GM21528 (cell line): ENCODE measurements around the gene KLF11.
"Not testable (repeated sequence)": the region's sequence is repeated elsewhere in the genome, so short reads cannot be mapped to it uniquely, and the experiment has no call there.

Experiments
- ATAC-seq: cut with Tn5 transposase; IDR thresholded peaks from one replicate; pipeline ENCODE4 v1.9.1; 2021; ENCODE audit warnings: mild to moderate bottlenecking, moderate library complexity; ENCODE audit not compliant: unreplicated experiment, low FRiP score

Gene KLF11

DNA sequence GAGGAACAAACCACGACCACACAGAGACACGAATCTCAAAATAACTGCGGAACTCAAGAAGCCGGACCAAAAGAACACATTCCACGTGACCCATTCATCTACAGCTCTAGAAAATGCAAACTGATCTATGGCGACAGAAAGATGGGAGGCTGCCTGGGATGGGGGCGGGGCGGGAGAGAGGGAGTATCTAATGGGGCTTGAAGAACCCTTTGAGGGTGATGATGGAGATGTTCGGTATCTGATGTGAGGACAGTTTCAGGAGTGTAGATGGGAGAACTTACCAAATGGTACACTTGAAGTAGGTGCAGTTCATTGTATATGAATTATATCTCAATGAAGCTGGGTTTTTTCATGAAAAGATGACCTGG, 34.6 kb upstream of the KLF11 start:
- ATAC-seq = no peak

DNA sequence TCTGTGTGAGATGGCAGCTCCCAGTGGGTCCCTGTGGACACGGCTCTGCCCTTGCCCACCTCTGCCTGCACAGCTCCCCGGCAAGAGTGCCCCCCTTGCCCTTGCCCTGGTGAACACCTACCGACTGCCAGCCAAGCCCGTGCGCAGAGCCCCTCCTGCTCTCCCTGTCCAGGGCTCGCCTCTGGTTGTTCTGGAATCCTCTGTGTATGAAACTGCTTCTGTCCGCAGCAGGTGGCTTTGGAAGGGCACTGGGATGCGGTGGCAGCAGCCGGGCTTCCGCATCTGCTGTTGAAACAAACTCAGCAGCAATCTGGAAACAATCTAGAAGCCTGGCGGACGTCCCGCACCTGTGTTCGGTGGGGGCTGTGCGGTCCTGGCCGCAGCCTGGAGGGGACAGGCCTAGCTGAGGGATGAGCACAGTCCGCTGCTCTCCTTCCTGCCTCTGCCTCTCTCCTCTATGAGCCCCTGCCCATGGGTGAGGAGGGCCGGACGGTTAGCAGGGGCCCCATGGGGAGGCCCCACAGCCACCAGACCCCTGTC, 34.0 kb upstream of the KLF11 start:
- no peak for ATAC-seq

DNA sequence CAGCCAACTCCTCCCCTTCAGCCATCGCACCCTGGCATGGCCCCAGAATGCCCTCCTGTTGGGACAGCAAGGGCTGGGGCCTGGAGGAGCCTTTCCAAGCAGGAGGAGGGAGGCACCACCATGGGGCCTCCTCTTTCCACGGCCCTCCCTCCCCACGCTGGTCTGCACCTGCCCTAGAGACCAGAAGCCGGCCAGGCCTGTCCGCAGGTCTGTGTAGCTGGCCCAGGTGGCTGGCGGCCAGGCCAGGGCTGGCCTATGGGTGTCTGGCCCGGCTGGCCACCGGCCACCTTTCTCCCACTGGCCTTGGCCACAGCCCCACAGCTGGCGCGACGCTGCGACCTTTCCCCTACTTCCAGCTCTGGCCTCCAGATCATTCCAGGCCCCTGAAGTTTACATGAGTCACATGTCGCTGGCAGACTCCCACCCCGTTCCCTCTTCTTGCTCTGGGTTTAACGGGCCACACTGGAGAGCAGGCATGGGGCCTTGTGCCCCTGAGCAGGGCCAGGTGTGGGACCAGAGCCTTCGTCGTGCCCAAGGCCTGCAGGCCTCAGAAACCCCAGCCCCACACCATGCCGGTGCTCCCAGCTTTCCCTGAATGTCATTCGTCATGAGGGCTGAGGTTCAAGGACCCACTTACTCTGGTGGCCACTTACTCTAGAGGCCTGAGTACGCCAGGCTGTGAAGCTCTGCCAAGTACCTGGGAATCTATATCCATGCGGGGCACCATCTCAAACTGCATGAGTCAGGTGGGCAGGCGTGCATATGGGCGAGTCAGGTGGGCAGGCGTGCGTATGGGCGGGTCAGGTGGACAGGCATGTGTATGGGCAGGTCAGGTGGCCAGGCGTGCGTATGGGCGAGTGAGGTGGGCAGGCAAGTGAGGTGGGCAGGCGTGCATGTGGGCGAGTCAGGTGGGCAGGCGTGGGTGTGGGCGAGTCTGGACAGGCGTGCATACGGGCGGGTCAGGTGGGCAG, 33.3 kb upstream of the KLF11 start:
- no peak for ATAC-seq

DNA sequence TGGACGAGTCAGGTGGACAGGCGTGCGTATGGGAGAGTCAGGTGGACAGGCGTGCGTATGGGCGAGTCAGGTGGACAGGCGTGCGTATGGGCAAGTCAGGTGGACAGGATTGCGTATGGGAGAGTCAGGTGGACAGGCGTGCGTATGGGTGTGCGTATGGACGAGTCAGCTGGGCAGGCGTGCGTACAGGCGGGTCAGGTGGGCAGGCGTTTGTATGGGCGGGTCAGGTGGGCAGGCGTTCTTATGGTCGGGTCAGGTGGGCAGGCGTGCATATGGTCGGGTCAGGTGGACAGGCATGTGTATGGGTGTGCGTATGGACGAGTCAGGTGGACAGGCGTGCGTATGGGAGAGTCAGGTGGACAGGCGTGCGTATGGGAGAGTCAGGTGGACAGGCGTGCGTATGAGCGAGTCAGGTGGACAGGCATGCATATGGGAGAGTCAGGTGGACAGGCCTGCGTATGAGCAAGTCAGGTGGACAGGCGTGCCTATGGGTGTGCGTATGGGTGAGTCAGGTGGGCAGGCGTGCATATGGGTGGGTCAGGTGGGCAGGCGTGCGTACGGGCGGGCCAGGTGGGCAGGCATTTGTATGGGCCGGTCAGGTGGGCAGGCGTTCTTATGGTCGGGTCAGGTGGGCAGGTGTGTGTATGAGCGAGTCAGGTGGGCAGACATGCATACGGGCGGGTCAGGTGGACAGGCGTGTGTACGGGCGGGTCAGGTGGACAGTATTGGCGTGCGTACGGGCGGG, 32.3 kb upstream of the KLF11 start:
- ATAC-seq = not testable (repeated sequence)

DNA sequence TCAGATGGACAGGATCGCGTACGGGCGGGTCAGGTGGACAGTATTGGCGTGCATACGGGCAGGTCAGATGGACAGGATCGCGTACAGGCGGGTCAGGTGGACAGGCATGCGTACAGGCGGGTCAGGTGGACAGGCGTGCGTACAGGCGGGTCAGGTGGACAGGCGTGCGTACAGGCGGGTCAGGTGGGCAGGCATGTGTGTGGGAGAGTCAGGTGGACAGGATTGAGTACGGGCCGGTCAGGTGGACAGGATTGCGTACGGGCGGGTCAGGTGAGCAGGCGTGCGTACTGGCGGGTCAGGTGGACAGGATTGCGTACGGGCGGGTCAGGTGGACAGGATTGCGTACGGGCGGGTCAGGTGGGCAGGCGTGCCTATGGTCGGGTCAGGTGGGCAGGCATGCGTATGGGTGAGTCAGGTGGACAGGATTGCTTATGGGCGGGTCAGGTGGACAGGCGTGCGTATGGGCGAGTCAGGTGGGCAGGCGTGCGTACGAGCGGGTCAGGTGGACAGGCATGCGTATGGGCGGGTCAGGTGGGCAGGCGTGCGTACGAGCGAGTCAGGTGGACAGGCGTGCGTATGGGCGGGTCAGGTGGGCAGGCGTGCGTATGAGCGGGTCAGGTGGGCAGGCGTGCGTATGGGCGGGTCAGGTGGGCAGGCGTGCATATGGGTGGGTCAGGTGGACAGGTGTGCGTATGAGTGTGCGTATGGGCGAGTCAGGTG, 31.6 kb upstream of the KLF11 start:
- ATAC-seq = not testable (repeated sequence)

DNA sequence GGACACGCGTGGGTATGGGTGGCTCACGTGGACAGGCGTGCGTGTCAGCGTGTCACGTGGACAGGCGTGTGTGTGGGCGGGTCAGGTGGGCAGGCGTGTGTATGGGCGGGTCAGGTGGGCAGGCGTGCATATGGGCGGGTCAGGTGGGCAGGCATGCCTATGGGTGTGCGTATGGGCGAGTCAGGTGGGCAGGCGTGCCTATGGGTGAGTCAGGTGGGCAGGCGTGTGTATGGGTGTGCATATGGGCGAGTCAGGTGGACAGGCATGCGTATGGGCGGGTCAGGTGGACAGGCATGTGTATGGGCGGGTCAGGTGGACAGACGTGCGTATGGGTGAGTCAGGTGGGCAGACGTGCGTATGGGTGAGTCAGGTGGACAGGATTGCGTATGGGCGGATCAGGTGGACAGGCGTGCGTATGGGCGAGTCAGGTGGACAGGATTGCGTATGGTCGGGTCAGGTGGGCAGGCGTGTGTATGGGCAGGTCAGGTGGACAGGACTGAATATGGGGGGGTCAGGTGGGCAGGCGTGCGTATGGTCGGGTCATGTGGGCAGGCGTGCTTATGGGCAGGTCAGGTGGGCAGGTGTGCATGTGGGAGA, 30.9 kb upstream of the KLF11 start:
- not testable (repeated sequence) for ATAC-seq

DNA sequence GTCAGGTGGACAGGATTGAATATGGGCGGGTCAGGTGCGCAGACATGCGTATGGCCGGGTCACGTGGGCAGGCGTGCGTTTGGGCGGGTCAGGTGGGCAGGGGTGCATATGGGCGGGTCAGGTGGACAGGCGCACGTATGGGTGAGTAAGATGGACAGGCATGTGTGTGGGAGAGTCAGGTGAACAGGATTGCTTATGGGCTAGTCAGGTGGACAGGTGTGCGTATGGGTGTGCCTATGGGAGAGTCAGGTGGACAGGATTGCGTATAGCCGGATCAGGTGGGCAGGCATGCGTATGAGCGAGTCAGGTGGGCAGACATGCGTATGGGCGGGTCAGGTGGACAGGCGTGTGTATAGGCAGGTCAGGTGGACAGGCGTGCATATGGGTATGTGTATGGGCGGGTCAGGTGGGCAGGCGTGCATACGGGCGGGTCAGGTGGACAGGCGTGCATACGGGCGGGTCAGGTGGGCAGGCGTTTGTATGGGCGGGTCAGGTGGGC, 30.3 kb upstream of the KLF11 start:
- no peak for ATAC-seq

DNA sequence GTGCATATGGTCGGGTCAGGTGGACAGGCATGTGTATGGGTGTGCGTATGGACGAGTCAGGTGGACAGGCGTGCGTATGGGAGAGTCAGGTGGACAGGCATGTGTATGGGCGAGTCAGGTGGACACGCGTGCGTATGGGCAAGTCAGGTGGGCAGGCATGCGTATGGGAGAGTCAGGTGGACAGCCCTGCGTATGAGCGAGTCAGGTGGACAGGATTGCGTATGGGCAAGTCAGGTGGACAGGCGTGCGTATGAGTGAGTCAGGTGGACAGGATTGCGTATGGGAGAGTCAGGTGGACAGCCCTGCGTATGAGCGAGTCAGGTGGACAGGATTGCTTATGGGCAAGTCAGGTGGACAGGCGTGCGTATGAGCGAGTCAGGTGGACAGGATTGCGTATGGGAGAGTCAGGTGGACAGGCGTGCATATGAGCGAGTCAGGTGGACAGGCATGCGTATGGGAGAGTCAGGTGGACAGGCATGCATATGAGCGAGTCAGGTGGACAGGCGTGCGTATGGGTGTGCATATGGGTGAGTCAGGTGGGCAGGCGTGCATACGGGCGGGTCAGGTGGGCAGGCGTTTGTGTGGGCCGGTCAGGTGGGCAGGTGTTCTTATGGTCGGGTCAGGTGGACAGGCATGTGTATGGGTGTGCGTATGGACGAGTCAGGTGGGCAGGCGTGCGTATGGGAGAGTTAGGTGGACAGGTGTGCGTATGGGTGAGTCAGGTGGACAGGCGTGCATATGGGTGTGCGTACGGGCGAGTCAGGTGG, 29.5 kb upstream of the KLF11 start:
- not testable (repeated sequence) for ATAC-seq

DNA sequence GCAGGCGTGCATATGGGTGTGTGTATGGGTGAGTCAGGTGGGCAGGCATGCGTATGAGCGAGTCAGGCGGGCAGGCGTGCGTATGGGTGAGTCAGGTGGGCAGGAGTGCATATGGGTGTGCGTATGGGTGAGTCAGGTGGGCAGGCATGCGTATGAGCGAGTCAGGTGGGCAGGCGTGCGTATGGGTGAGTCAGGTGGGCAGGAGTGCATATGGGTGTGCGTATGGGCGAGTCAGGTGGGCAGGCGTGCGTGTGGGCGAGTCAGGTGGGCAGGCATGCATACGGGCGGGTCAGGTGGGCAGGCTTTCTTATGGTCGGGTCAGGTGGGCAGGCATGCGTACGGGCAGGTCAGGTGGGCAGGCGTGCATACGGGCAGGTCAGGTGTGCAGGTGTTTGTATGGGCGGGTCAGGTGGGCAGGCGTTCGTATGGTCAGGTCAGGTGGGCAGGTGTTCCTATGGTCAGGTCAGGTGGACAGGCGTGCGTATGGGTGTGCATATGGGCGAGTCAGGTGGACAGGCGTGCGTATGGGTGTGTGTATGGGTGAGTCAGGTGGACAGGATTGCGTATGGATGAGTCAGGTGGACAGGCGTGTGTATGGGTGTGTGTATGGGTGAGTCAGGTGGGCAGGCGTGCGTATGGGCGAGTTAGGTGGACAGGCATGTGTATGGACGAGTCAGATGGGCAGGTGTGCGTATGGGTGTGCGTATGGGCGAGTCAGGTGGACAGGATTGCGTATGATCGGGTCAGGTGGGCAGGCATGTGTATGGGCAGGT, 28.7 kb upstream of the KLF11 start:
- no peak for ATAC-seq

DNA sequence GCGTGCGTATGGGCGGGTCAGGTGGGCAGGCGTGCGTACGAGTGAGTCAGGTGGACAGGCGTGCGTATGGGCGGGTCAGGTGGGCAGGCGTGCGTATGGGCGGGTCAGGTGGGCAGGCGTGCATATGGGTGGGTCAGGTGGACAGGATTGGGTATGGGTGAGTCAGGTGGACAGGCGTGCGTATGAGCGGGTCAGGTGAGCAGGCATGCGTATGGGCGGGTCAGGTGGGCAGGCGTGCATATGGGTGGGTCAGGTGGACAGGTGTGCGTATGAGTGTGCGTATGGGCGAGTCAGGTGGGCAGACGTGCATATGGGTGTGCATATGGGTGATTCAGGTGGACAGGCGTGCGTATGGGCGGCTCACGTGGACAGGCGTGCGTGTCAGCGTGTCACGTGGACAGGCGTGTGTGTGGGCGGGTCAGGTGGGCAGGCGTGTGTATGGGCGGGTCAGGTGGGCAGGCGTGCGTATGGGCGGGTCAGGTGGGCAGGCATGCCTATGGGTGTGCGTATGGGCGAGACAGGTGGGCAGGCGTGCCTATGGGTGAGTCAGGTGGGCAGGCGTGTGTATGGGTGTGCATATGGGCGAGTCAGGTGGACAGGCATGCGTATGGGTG, 27.9 kb upstream of the KLF11 start:
- ATAC-seq = not testable (repeated sequence)

DNA sequence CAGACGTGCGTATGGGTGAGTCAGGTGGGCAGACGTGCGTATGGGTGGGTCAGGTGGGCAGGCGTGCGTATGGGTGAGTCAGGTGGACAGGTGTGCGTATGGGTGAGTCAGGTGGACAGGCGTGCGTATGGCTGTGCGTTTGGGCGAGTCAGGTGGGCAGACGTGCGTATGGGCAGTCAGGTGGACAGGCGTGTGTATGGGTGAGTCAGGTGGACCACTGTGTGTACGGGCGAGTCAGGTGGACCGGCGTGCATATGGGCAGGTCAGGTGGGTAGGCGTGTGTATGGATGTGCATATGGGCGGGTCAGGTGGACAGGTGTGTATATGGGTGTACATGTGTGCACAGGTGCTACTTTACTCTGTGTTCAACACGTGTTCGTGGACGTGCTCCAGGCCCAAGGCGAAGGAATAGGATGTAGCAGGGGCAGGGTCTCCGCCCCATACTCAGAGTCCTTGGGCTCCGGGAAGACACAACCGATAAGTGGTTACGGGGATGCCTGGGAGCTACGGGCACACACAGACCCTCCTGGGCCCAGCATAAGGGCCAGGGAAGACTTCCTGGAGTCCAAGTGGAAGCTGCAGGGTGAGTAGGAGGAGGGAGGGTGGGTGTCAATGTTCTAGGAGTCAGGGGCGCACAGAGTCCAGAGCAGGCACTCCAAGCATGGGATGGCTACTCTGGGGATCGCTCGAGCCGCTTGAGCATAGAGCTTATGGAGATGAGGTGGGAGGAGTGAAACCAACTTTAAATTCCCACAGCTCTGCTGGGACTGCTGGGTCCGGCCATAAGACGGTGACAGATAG, 27.1 kb upstream of the KLF11 start:
- ATAC-seq = no peak

DNA sequence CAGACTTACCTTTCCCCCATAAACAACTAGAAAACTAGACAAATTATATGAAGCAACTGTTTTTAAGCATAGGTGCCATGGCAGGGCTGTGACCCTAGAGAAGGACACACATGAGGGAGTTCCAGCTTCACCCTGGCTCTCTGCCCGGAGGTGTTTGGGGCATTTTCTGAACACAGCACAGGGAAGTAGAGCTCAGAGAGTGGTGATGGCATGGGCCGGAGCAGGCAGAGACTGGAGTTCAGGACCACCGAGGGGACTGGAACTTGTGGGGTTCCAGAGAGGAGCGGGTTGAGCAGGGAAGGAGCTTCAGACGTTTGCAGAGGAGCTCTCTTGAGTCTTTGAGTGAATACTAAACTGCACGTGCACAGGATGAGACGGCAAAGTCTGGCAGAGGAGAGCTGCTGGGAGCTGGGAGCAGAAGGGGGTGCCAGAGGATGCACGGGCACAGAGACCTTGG, 26.5 kb upstream of the KLF11 start:
- ATAC-seq = no peak

DNA sequence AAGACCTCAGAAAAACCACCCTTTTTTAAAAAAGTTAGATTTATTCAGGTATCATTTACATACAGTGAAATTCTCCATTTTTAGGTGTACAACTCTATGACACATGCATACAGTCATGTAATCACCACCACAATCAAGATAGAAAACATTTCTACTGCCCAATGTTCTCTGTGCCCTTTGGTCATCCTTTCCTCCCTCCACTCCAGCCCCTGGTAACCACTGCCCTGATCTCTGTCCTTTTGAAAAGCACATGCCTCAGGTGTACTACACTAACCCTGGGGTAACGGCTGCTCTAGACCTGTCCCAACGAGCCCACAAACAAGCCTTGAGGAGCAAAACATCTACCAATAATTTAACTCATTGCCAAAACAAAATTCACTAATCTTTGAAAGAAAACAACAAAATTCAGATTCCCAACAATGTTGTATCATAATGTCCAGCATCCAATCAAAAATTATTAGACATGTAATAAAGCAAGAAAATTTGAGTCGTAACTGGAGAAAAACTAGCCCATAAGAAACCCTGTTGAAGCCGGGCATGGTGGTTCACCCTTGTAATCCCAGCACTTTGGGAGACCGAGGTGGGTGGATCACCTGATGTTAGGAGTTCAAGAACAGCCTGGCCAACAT, 25.9 kb upstream of the KLF11 start:
- ATAC-seq = no peak

DNA sequence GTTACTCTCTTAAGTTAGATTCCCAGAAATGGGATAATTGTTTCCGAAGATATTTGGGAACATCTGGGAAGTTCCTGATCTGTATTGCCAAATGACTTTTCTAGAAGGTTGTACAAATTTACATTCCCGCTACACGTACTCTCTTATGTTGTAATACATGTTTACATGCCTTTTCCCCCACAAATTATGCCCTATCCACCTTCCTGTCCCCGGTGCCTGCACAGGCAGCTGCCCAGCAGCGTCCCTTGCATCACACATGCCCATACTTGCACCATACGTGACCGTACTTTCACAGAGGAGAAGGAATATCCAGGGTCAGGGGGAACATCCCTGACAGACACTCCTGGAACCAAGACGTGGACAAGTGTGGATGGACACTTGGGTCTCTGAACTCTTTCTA, 24.2 kb upstream of the KLF11 start:
- ATAC-seq = no peak

DNA sequence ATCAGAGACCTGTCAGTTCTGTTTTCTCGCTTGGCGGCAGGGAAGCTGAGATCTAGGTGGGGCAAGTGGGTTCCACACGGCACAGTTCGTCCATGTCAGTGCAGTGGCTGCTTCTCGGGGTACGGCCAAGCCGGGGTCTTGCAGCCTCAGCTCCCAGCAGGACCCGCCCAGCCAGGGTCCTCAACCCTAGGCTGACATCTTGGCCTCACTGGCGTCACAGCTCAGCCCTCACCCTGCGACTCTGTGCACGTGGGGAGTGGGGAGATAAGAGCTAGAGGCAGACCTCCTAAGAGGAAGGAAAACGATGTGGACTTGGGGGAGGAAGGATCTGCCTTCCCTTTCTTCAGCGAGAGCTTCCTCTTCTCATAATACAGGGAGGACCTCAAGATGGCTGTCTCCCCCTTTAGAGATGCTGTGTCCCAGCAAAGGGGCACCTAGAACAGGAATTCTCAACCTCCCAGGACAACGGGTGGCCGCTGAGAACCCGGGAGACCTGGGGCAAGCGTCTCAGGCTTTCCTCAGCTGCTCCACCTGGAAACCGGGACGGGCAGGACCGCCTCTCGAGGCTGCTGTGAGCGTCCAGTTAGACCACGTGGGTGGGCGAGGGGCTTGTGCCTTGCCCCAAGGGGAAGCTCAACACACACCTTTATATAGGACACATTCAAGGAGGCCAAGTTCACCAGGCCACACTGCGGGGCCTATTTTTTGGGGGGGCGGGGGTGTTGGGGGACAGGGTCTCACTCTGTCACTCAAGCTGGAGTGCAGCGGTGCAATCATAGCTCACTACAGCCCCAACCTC, 23.5 kb upstream of the KLF11 start:
- no peak for ATAC-seq

DNA sequence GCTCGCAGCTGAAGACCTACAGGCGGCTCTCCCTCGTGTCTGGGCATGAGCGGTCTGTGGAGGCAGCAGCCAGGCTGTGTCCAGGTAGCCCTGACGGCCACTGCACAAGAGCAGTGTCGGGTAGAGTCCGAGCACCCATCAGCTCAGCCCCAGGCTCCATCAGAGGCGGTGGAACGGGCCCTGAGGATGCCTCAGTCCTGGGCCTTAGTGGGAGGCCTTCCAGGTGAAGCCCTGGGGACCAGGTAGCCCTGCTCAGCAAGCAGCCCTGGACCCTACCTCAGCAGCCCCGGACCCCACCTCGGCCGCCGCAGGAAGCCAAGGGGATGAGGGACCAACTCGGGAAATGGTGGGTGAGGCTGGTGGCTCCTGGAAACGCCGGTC, 21.3 kb upstream of the KLF11 start:
- ATAC-seq = no peak
